Type B pancreatic cell (in vitro differentiated cells): Measurements from ENCODE around the gene SRXN1. TPM values are rescaled to one million over a fixed set of nuclear protein-coding genes. Genes with fewer than 3 reads are reported as not detected.
"Not testable (repeated sequence)": the region's sequence is repeated elsewhere in the genome, so short reads cannot be mapped to it uniquely, and the experiment has no call there.

Experiments used
- DNase-seq: peaks from one replicate; pipeline ENCODE4 v3.0.0; 2021; ENCODE audit warnings: mixed read lengths; ENCODE audit not compliant: unreplicated experiment; ENCODE audit errors: extremely low spot score
- H3K27ac Mint-ChIP-seq: 2 replicates; pipeline ENCODE4 v1.8.0; 2021; ENCODE audit warnings: mild to moderate bottlenecking, mixed read lengths
- H3K27me3 Mint-ChIP-seq: 2 replicates; pipeline ENCODE4 v1.8.0; 2021; ENCODE audit warnings: mixed read lengths
- H3K36me3 Mint-ChIP-seq: 2 replicates; pipeline ENCODE4 v1.8.0; 2021; ENCODE audit warnings: mixed read lengths
- H3K4me1 Mint-ChIP-seq: one replicate; pipeline ENCODE4 v1.8.0; 2021; ENCODE audit warnings: mixed read lengths; ENCODE audit not compliant: unreplicated experiment
- H3K4me3 Mint-ChIP-seq: 2 replicates; pipeline ENCODE4 v1.8.0; 2021; ENCODE audit warnings: mild to moderate bottlenecking, mixed read lengths
- H3K9me3 Mint-ChIP-seq: 2 replicates; pipeline ENCODE4 v1.8.0; 2021; ENCODE audit warnings: mixed read lengths
- CTCF ChIP-seq: fragments of 200-600 bp; sonication (generic); conservative IDR thresholded peaks from 2 replicates; pipeline ENCODE4 v1.5.0; 2021; ENCODE audit warnings: antibody characterized with exemption, mild to moderate bottlenecking
- total RNA-seq: library from RNA; stranded (reverse); gene quantifications from 2 replicates; pipeline ENCODE4 v1.2.1, GENCODE V29; 2021; ENCODE audit warnings: low replicate concordance

SRXN1 gene
- total RNA-seq, 1 donor from 2014 or later, result 16.3 TPM

GRCh38 chr20:697826-698225 lies 44.8 kb upstream of the SRXN1 start:
- Mint-ChIP-seq H3K4me1 (peaks cover 13% of the 10 kb centered on the region), H3K9me3 (no peaks in the 10 kb centered on the region), H3K27me3 (peaks cover 28% of the 10 kb centered on the region), H3K27ac (no peak overlapping the region), H3K4me3 (no peak overlapping the region), H3K36me3 (no peaks in the 10 kb centered on the region)
- DNase-seq, result no peak
- TF ChIP-seq CTCF, result no peak

- no peak for DNase-seq
- Mint-ChIP-seq H3K36me3 (no peaks in the 10 kb centered on the region), H3K27me3 (peaks cover 35% of the 10 kb centered on the region), H3K4me1 (peaks cover 13% of the 10 kb centered on the region), H3K27ac (no peak overlapping the region), H3K4me3 (no peak overlapping the region), H3K9me3 (no peaks in the 10 kb centered on the region)
- TF ChIP-seq CTCF, result no peak
Measured at GRCh38 chr20:695165-695866, 42.3 kb upstream of the SRXN1 start.

GRCh38 chr20:694496-694895 lies 41.5 kb upstream of the SRXN1 start:
- H3K27ac Mint-ChIP-seq, result no peak overlapping the region
- peaks cover 38% of the 10 kb centered on the region for H3K27me3 Mint-ChIP-seq
- H3K4me3 Mint-ChIP-seq, result no peak overlapping the region

GRCh38 chr20:693786-694185 lies 40.8 kb upstream of the SRXN1 start:
- Mint-ChIP-seq H3K27me3 (peaks cover 44% of the 10 kb centered on the region), H3K4me1 (peaks cover 17% of the 10 kb centered on the region)
- not testable (repeated sequence) for H3K9me3 Mint-ChIP-seq, H3K27ac Mint-ChIP-seq, H3K36me3 Mint-ChIP-seq, H3K4me3 Mint-ChIP-seq, DNase-seq

More at GRCh38 chr20:694496-694895, 41.5 kb upstream of the SRXN1 start:
- no peak for DNase-seq
- no peak for TF ChIP-seq CTCF
- Mint-ChIP-seq H3K4me1 (peaks cover 13% of the 10 kb centered on the region), H3K9me3 (no peaks in the 10 kb centered on the region), H3K36me3 (no peaks in the 10 kb centered on the region)

- no peak for DNase-seq
- TF ChIP-seq CTCF, result no peak
- no peaks in the 10 kb centered on the region for H3K36me3 Mint-ChIP-seq
- no peak overlapping the region for H3K4me3 Mint-ChIP-seq
- H3K27ac Mint-ChIP-seq, result no peak overlapping the region
- H3K27me3 Mint-ChIP-seq, result peaks cover 55% of the 10 kb centered on the region
- H3K9me3 Mint-ChIP-seq, result no peaks in the 10 kb centered on the region
- peaks cover 19% of the 10 kb centered on the region for H3K4me1 Mint-ChIP-seq
Measured at GRCh38 chr20:692044-692443, 39.0 kb upstream of the SRXN1 start.

GRCh38 chr20:689947-690346 lies 36.9 kb upstream of the SRXN1 start:
- no peaks in the 10 kb centered on the region for H3K9me3 Mint-ChIP-seq
- DNase-seq, result no peak
- no peak overlapping the region for H3K4me3 Mint-ChIP-seq
- H3K27ac Mint-ChIP-seq, result no peak overlapping the region
- TF ChIP-seq CTCF, result no peak
- H3K36me3 Mint-ChIP-seq, result no peaks in the 10 kb centered on the region
- peaks cover 14% of the 10 kb centered on the region for H3K4me1 Mint-ChIP-seq
- H3K27me3 Mint-ChIP-seq, result peaks cover 54% of the 10 kb centered on the region
